PC-9 (cell line): ENCODE data around the gene MYCBPAP.

Source experiments
- EZH2 ChIP-seq: fragments of 200-600 bp; sonication (generic); IDR thresholded peaks from 2 replicates; pipeline ENCODE4 v1.8.0; 2017; ENCODE audit warnings: antibody characterized with exemption, low read depth
- TF ChIP-seq, protein P1 (sequence below): fragments of 200-600 bp; sonication (generic); conservative IDR thresholded peaks from 2 replicates; pipeline ENCODE4 v1.6.1; 2017; ENCODE audit warnings: mixed run types, antibody characterized with exemption, mild to moderate bottlenecking, moderate library complexity

DNA sequence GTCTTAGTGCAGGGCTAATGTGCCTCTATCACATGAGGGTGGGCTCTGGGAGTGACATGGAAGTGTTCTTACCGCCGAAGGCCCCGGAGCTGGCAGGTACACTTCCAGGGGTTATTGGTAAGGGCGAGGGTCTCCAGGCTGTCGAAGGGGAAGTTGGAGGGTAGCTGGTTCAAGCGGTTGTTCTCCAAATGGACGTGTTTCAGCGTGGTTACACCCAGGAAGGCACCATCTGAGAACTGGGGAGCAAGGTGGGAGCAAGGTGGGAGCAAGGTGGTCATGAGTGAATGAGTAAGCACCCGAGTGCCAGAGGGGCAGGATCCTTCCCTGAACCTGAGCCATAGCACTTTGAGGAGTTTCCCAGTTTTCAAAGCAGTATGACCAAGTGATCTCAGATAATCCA lies 42.6 kb upstream of the MYCBPAP start:
- TF ChIP-seq, protein P1, sequence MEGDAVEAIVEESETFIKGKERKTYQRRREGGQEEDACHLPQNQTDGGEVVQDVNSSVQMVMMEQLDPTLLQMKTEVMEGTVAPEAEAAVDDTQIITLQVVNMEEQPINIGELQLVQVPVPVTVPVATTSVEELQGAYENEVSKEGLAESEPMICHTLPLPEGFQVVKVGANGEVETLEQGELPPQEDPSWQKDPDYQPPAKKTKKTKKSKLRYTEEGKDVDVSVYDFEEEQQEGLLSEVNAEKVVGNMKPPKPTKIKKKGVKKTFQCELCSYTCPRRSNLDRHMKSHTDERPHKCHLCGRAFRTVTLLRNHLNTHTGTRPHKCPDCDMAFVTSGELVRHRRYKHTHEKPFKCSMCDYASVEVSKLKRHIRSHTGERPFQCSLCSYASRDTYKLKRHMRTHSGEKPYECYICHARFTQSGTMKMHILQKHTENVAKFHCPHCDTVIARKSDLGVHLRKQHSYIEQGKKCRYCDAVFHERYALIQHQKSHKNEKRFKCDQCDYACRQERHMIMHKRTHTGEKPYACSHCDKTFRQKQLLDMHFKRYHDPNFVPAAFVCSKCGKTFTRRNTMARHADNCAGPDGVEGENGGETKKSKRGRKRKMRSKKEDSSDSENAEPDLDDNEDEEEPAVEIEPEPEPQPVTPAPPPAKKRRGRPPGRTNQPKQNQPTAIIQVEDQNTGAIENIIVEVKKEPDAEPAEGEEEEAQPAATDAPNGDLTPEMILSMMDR, result no peak
- TF ChIP-seq EZH2, result no peak
